Measurements from ENCODE around the gene CRBN.

DNA sequence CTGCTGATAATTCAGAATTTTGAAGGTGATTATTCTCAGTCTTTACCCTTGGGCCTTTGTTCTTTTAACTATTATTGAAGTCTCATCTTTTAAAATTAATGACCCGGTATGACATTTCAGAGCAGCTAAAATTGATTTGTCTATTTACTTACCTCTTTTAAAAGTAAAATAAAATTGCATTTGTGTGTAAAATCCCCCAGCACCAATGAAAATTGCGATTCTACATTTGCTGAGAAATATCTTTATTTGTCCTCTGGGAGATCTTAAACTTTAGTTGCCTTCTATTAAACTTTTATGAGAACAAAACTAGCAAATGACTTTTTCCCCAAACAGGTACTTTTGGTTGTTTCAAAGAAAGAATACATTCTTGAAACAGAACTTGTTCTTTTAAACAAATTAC lies 61.8 kb downstream of the CRBN start:
- TF ChIP-seq, protein P1, sequence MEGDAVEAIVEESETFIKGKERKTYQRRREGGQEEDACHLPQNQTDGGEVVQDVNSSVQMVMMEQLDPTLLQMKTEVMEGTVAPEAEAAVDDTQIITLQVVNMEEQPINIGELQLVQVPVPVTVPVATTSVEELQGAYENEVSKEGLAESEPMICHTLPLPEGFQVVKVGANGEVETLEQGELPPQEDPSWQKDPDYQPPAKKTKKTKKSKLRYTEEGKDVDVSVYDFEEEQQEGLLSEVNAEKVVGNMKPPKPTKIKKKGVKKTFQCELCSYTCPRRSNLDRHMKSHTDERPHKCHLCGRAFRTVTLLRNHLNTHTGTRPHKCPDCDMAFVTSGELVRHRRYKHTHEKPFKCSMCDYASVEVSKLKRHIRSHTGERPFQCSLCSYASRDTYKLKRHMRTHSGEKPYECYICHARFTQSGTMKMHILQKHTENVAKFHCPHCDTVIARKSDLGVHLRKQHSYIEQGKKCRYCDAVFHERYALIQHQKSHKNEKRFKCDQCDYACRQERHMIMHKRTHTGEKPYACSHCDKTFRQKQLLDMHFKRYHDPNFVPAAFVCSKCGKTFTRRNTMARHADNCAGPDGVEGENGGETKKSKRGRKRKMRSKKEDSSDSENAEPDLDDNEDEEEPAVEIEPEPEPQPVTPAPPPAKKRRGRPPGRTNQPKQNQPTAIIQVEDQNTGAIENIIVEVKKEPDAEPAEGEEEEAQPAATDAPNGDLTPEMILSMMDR (IDR thresholded peaks at IDR 0.05; ENCODE audit: low read depth, low read length) = no peak
- no peak for TF ChIP-seq EZH2phosphoT487 (IDR thresholded peaks at IDR 0.05; ENCODE audit: low read depth)

Data from OCI-LY3 (cell line).